GM18951 (cell line): Measurements from ENCODE around the gene PFDN1.

Experiments used
- POLR2A ChIP-seq: IDR thresholded peaks from 4 replicates; pipeline ENCODE4 v1.6.1; 2011; ENCODE audit warnings: mild to moderate bottlenecking; ENCODE audit not compliant: insufficient read length, insufficient read depth; ENCODE audit errors: extremely low read depth
- in situ Hi-C: fragments of 300-500 bp; cut with MboI; formaldehyde crosslinking; loops from one replicate; pipeline ENCODE4 v1.12.0; 2022; ENCODE audit warnings: low sequenced_read_pairs, mixed read lengths, inconsistent platforms; ENCODE audit not compliant: unreplicated experiment

The PFDN1 gene

GRCh38 chr5:140253985-140254384 is 48.9 kb downstream of the PFDN1 start:
- in situ Hi-C loops: no loop called here

GRCh38 chr5:140252470-140253126 is 50.3 kb downstream of the PFDN1 start:
- TF ChIP-seq POLR2A: no peak
- in situ Hi-C loops: no loop called here

More at GRCh38 chr5:140253985-140254384, 48.9 kb downstream of the PFDN1 start:
- TF ChIP-seq POLR2A: no peak

DNA sequence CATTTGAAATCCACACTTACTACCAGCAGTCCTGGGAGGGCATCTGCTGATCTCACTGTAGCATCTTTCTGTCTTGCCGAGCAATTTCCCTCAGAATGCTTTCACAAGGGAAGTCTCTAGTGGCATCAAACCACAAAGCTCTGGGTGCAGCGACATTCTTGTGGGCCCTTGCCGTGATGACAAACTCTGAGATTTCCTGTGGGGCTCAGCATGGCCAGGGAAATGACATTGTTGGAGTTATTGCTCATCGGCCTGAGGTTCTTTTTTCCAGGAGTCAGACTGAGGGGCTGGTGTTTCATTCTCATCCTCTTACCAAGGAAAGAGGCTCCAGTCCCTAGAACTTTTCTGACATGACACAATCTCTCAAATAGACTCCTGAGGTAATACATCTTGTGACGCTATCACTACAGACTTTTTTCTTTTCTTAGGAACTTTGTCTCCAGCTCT is 51.4 kb downstream of the PFDN1 start:
- TF ChIP-seq POLR2A: no peak

GRCh38 chr5:140250386-140250785 is 52.5 kb downstream of the PFDN1 start:
- TF ChIP-seq POLR2A: no peak

More for the DNA sequence above, 51.4 kb downstream of the PFDN1 start:
- in situ Hi-C loops: no loop called here

DNA sequence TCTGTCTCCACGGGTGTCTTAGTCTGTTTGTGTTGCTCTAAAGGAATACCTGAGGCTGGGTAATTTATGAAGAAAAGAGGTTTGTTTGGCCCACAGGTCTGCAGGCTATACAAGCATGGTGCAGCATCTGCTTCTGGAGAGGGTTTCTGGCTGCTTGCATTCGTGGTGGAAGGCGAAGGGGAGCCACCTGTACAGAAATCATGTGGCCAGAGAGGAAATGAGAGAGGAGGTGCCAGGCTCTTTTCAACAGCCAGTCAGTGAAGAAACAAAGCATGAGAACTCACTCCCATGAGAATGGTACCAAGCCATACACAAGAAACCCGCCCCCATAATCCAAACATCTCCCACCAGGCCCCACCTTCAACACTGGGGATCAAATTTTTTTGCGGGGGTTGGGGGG is 53.4 kb downstream of the PFDN1 start:
- no peak for TF ChIP-seq POLR2A
- in situ Hi-C loops: no loop called here

More at GRCh38 chr5:140250386-140250785, 52.5 kb downstream of the PFDN1 start:
- in situ Hi-C loops: no loop called here

GRCh38 chr5:140248414-140248813 is 54.5 kb downstream of the PFDN1 start:
- no peak for TF ChIP-seq POLR2A
- in situ Hi-C loops: no loop called here

DNA sequence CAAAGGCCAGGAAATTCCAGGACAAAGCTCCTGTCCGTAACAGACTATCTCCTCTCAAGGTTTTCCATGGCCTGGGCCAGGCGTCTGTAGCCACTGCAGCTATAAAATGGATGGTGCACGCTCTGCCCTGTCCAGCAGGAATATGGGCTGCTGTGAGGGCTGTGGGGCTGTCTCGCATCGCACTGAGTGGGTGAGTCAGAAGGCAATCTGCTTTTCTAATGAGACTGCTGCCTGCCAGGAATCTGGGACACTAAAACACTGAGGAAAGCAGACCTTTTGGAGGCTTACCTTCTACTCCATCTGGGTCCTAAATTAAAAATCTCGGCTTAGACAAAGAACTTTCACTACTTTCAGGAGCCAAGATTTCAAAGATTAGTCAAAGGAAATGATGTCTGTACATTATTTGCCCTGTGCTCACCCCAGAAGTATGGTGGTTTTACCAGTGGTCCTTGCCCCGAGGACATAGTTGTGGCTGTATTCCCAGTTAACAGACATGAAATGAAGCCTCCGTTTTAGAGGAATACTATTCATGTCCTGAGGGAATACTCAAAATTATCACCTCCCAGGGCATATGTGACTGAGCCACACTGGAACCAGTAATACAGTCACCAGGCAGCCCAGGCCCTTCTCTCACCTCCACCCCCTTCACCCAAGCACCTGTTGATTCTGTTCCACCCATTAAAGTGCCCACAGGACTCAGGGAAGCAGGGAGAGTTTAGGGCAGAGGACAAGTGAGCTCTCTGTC is 56.4 kb downstream of the PFDN1 start:
- in situ Hi-C loops: no loop called here

GRCh38 chr5:140245926-140246325 is 57.0 kb downstream of the PFDN1 start:
- no peak for TF ChIP-seq POLR2A
- in situ Hi-C loops: no loop called here

More for the DNA sequence above, 56.4 kb downstream of the PFDN1 start:
- TF ChIP-seq POLR2A: no peak

- no peak for TF ChIP-seq POLR2A
- in situ Hi-C loops: no loop called here
Observed at GRCh38 chr5:140245341-140245740, 57.6 kb downstream of the PFDN1 start.

DNA sequence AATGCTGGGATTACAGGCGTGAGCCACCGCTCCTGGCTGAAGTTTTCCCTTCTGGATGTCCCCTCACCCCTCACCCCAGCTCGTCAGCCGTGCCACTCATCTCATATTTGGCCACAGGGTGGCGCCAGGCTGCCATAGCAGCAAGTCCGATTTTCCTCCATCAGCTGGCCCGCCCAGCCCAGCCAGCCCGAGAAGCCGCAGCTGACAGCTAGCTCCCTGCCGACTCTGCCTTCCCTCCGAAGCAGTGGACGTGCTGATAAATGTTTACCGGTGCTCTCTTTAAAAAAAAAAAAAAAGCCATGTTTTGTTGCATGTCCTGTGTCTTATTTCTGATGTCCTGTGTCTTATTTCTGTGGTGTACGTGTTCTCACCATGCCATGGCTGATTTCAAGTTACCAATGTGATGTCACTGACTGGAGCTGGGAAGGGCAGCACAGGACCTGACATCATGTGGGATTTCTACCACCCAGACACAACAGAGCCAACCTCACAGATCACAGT is 58.3 kb downstream of the PFDN1 start:
- in situ Hi-C loops: no loop called here
- TF ChIP-seq POLR2A: no peak

GRCh38 chr5:140243706-140244250 is 59.1 kb downstream of the PFDN1 start:
- in situ Hi-C loops: no loop called here
- TF ChIP-seq POLR2A: no peak

- in situ Hi-C loops: no loop called here
- TF ChIP-seq POLR2A: no peak
Observed at GRCh38 chr5:140242890-140243585, 59.9 kb downstream of the PFDN1 start.

DNA sequence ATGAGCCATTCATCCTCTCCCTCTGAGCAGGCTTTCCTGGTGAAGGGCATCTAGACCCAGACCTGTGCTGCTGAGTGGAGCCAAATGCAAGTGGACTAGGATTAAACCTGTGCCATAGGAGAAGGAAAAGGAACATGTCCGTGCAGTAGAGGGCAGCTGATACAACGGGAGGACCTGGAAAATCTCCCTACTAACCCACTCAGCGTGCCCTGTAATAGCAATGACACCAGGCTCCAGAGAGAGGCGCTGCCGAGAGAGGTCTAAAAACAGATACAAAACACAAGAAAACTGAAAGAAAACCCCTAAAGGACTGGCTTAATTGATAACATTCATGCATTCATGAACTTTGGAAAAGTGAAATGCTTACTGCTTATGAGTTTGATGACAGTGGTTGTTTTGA is 60.8 kb downstream of the PFDN1 start:
- in situ Hi-C loops: no loop called here

DNA sequence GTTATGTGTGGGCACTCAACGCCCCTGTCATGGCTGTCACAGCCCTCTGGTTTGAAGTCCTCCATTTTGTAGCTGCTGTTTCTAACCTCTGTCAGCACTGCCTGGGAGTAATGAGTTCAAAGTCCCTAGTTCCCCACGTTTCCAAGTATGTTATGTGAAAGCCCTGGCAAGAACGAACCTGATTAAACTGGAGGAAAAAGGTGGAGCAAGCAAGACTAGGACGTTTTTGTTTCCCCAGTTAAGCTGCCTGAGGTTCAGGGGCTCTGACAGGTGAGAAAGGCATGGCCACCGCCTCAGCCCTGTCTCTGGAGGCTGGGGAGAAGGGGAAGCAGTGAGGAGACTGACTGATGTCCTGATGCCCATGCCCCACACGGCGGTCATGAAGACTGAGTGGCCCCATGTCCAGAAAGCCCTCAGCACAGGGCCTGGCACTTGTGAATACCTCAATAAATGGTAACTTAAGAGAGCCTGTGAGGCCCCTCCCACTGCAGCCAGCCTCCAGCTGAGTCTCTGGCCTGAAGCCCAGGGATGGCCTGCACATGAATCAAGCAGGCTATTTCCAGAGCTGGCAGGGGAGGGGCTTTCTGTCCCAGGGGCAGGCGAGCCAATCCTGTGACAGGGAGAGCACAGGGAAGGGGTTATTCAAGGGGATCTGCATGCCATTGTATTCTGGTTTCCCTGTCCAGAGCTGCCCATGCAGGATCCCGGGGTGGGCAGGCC is 61.8 kb downstream of the PFDN1 start:
- in situ Hi-C loops: no loop called here
- no peak for TF ChIP-seq POLR2A

More for the DNA sequence above, 60.8 kb downstream of the PFDN1 start:
- no peak for TF ChIP-seq POLR2A
